Suprapubic skin (tissue), 4 donors: ENCODE data around the gene MRRF.

Experiments
- CTCF ChIP-seq, 2 donors: fragments of 200-600 bp in 1 of 2; fragments of 450-650 bp in 1 of 2; sonication (generic) in 1 of 2; IDR thresholded peaks; one replicate each; pipeline ENCODE4 v1.5.1; 2016 to 2019; ENCODE audit warnings: antibody characterized with exemption in 2 of 2, mild to moderate bottlenecking in 1 of 2, moderate library complexity in 1 of 2
- EP300 ChIP-seq: sonication (generic); formaldehyde crosslinking; IDR thresholded peaks from one replicate; pipeline ENCODE4 v1.6.1; 2017; ENCODE audit warnings: antibody characterized with exemption
- POLR2A ChIP-seq, 2 donors: fragments of 450-650 bp; IDR thresholded peaks; one replicate each; pipeline ENCODE4 v1.6.1; 2017; ENCODE audit warnings: antibody characterized with exemption in 2 of 2, mild to moderate bottlenecking in 2 of 2, moderate library complexity in 2 of 2
- POLR2AphosphoS5 ChIP-seq, 3 donors: sonication (generic); formaldehyde crosslinking; IDR thresholded peaks; one replicate each; pipeline ENCODE4 v1.6.1; 2017; ENCODE audit warnings: antibody characterized with exemption in 3 of 3

- TF ChIP-seq CTCF (IDR thresholded peaks at IDR 0.05) (no peak), POLR2A (IDR thresholded peaks at IDR 0.05) (no peak), EP300 (no peak), POLR2AphosphoS5 (IDR thresholded peaks at IDR 0.05) (no peak)
These were observed 9.4 kb downstream of the MRRF start for GRCh38 chr9:122274055-122274454.
